Gastroesophageal sphincter (tissue), 3 donors: ENCODE data around the gene ST8SIA6.
"Not testable (repeated sequence)": the region's sequence is repeated elsewhere in the genome, so short reads cannot be mapped to it uniquely, and the experiment has no call there.

Experiments used
- CTCF ChIP-seq, 4 experiments: fragments of 200-600 bp in 2 of 4; fragments of 450-650 bp in 2 of 4; sonication (generic) in 1 of 4; IDR thresholded peaks; one replicate each; pipeline ENCODE4 v1.5.1; 2017 to 2019; ENCODE audit warnings: antibody characterized with exemption in 4 of 4, mild to moderate bottlenecking in 2 of 4, moderate library complexity in 2 of 4
- EP300 ChIP-seq: sonication (generic); formaldehyde crosslinking; IDR thresholded peaks from one replicate; pipeline ENCODE4 v1.6.1; 2017; ENCODE audit warnings: antibody characterized with exemption, mild to moderate bottlenecking
- POLR2A ChIP-seq, 2 donors: fragments of 450-650 bp; IDR thresholded peaks; one replicate each; pipeline ENCODE4 v1.6.1; 2017; ENCODE audit warnings: antibody characterized with exemption in 2 of 2, mild to moderate bottlenecking in 2 of 2, moderate library complexity in 1 of 2

DNA sequence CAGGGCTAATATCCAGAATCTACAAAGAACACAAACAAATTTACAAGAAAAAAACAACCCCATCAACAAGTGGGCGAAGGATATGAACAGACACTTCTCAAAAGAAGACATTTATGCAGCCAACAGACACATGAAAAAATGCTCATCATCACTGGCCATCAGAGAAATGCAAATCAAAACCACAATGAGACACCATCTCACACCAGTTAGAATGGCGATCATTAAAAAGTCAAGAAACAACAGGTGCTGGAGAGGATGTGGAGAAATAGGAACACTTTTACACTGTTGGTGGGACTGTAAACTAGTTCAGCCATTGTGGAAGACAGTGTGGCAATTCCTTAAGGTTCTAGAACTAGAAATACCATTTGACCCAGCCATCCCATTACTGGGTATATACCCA, 52.4 kb downstream of the ST8SIA6 start:
- TF ChIP-seq POLR2A (IDR thresholded peaks at IDR 0.05); EP300; CTCF (IDR thresholded peaks at IDR 0.05): not testable (repeated sequence)
